Vagina (tissue), 2 donors: ENCODE data around the gene PTPRN2.

Experiments
- CTCF ChIP-seq, 3 experiments: fragments of 450-650 bp in 2 of 3; fragments of 200-600 bp in 1 of 3; sonication (generic) in 1 of 3; IDR thresholded peaks; one replicate each; pipeline ENCODE4 v1.5.1; 2017 to 2019; ENCODE audit warnings: antibody characterized with exemption in 3 of 3, mild to moderate bottlenecking in 2 of 3, moderate library complexity in 2 of 3
- POLR2A ChIP-seq, 2 donors: fragments of 450-650 bp; IDR thresholded peaks; one replicate each; pipeline ENCODE4 v1.6.1; 2017; ENCODE audit warnings: antibody characterized with exemption in 2 of 2, mild to moderate bottlenecking in 2 of 2, moderate library complexity in 2 of 2

DNA sequence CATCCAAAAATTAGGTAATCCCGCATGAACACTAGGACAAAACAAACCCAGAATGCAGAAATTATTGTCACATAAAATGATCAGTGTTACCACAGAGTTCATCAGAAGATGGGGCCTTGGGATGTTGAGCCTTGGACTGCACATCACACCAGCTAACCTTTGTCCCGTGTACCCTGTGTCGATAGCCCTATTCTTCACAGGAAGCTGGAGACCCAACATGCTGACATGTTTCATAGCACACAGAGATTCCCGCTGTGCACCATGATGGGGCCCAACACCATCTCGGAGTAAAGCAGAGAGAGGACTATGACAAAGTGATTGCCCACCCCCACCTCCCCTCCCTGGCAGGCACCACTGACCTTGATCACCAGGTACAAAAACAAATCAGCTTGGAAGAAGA, 4.5 kb downstream of the PTPRN2 start:
- TF ChIP-seq CTCF (IDR thresholded peaks at IDR 0.05) (no peak), POLR2A (IDR thresholded peaks at IDR 0.05) (no peak)
